ENCODE results near the gene OR51L1. TPM values are rescaled to one million over a fixed set of nuclear protein-coding genes. Genes with fewer than 3 reads are reported as not detected.

OR51L1 gene
- total RNA-seq, 1 donor from 2014 or later = not detected

- H3K27me3 ChIP-seq = no peaks in the 10 kb centered on the region
- peak in 1 of 3 experiments; percentile 23 for TF ChIP-seq CTCF (IDR thresholded peaks at IDR 0.05)
- no peaks in the 10 kb centered on the region for H3K36me3 ChIP-seq
- intact Hi-C loops (cut with DNase I) = no loop called here
- no peaks in the 10 kb centered on the region for H3K9me3 ChIP-seq
- no peak overlapping the region for H3K4me3 ChIP-seq
- H3K27ac ChIP-seq = no peak overlapping the region
- DNase-seq (ENCODE audit: low spot score in 2 of 2) = no peak
- no peaks in the 10 kb centered on the region for H3K4me1 ChIP-seq
Observed at GRCh38 chr11:5004424-5005274, 10.0 kb downstream of the OR51L1 start.

- DNase-seq (ENCODE audit: low spot score in 2 of 2) = no peak
- Histone ChIP-seq H3K4me1 (no peaks in the 10 kb centered on the region), H3K36me3 (no peaks in the 10 kb centered on the region), H3K9me3 (no peaks in the 10 kb centered on the region), H3K27me3 (no peaks in the 10 kb centered on the region), H3K4me3 (no peak overlapping the region), H3K27ac (no peak overlapping the region)
- intact Hi-C loops (cut with DNase I) = no loop called here
- no peak for TF ChIP-seq CTCF (IDR thresholded peaks at IDR 0.05)
Observed at GRCh38 chr11:5007561-5007960, 12.9 kb downstream of the OR51L1 start.

GRCh38 chr11:5011254-5011653 lies 16.6 kb downstream of the OR51L1 start:
- H3K9me3 ChIP-seq = no peaks in the 10 kb centered on the region
- H3K4me3 ChIP-seq = no peak overlapping the region
- no peaks in the 10 kb centered on the region for H3K36me3 ChIP-seq
- H3K4me1 ChIP-seq = no peaks in the 10 kb centered on the region
- DNase-seq (ENCODE audit: low spot score in 2 of 2) = no peak
- H3K27me3 ChIP-seq = no peaks in the 10 kb centered on the region
- TF ChIP-seq CTCF (IDR thresholded peaks at IDR 0.05) = no peak
- intact Hi-C loops (cut with DNase I) = no loop called here
- no peak overlapping the region for H3K27ac ChIP-seq

- TF ChIP-seq CTCF (IDR thresholded peaks at IDR 0.05) = no peak
- no peaks in the 10 kb centered on the region for H3K4me1 ChIP-seq
- H3K4me3 ChIP-seq = no peak overlapping the region
- no peak overlapping the region for H3K27ac ChIP-seq
- no peaks in the 10 kb centered on the region for H3K9me3 ChIP-seq
- DNase-seq (ENCODE audit: low spot score in 2 of 2) = no peak
- no peaks in the 10 kb centered on the region for H3K27me3 ChIP-seq
- H3K36me3 ChIP-seq = no peaks in the 10 kb centered on the region
- intact Hi-C loops (cut with DNase I) = no loop called here
Observed at GRCh38 chr11:5013012-5013411, 18.4 kb downstream of the OR51L1 start.

- TF ChIP-seq CTCF (IDR thresholded peaks at IDR 0.05) = no peak
- DNase-seq (ENCODE audit: low spot score in 2 of 2) = no peak
- intact Hi-C loops (cut with DNase I) = no loop called here
- Histone ChIP-seq H3K4me3 (no peak overlapping the region), H3K9me3 (peaks cover 0 to 9% of the 10 kb centered on the region in 2 donors), H3K36me3 (no peaks in the 10 kb centered on the region), H3K27me3 (no peaks in the 10 kb centered on the region), H3K4me1 (no peaks in the 10 kb centered on the region), H3K27ac (no peak overlapping the region)
Observed at GRCh38 chr11:5021996-5022395, 27.3 kb downstream of the OR51L1 start.

Measured in ascending aorta (tissue), 2 donors.